GM20000 (cell line): ENCODE results near the gene ASCC3.
A peak's percentile ranks its signal among the peaks of the same experiment; 100 is the strongest.

Experiments
- DNase-seq: peaks from one replicate; pipeline ENCODE4 v3.0.0; 2012; ENCODE audit warnings: low spot score
- CTCF ChIP-seq: IDR thresholded peaks from 2 replicates; pipeline ENCODE4 v1.5.1; 2012; ENCODE audit warnings: mild to moderate bottlenecking, control low read depth; ENCODE audit errors: extremely low read depth, missing control alignments

The ASCC3 gene

GRCh38 chr6:100803264-100804045 lies 77.7 kb downstream of the ASCC3 start:
- no peak for TF ChIP-seq CTCF
- no peak for DNase-seq

GRCh38 chr6:100801036-100801435 lies 80.1 kb downstream of the ASCC3 start:
- no peak for TF ChIP-seq CTCF
- no peak for DNase-seq

- DNase-seq: peak; percentile 10
- TF ChIP-seq CTCF: no peak
These were observed 84.9 kb downstream of the ASCC3 start for GRCh38 chr6:100796049-100796823.

- DNase-seq: no peak
- no peak for TF ChIP-seq CTCF
These were observed 91.0 kb downstream of the ASCC3 start for GRCh38 chr6:100790084-100790483.

GRCh38 chr6:100785982-100786381 lies 95.1 kb downstream of the ASCC3 start:
- no peak for TF ChIP-seq CTCF
- no peak for DNase-seq

- no peak for TF ChIP-seq CTCF
- no peak for DNase-seq
These were observed 100.5 kb downstream of the ASCC3 start for GRCh38 chr6:100780648-100781047.

- TF ChIP-seq CTCF: no peak
- no peak for DNase-seq
These were observed 105.5 kb downstream of the ASCC3 start for GRCh38 chr6:100775667-100776066.
